NCI-H146 (cell line): ENCODE data around the gene FAM163A.

Experiments used
- DNase-seq: peaks from one replicate; lab custom pipeline; 2025; lab: John Stamatoyannopoulos, UW

FAM163A gene

DNA sequence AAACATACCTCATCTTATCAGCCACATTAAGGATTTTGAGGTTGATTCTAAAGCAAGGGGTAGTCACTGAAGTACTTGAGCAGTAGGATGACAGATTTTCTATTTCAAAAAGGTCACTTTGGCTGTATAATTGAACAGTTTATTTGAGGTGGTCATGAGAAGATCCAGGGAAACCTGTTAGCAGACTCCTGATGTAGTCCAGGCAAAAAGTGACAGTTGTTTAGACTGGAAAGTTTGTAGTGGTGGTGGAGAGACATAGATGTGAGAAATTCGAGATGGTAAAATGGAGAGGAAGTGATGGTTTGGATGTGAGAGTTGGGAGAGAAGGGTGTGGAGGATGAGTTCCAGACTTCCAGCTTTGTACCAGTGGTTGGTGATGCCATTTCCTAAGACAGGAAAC lies 7.5 kb downstream of the FAM163A start:
- DNase-seq: no peak

DNA sequence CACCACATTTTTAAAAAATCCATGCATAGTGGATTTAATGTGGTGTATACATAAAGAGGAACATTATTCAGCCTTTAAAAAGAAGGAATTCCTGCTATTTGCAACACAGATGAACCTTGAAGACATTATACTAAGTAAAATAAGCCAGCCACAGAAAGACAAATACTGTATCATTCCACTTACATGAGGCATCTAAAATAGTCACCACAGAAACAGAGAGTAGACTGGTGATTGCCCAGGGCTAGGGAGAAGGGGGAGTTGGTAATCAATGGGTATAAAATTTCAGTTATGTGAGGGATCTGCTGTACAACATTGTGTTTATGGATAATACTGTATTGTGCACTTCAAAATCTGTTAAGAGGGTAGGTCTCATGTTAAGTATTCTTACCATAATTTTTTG lies 10.0 kb downstream of the FAM163A start:
- no peak for DNase-seq

DNA sequence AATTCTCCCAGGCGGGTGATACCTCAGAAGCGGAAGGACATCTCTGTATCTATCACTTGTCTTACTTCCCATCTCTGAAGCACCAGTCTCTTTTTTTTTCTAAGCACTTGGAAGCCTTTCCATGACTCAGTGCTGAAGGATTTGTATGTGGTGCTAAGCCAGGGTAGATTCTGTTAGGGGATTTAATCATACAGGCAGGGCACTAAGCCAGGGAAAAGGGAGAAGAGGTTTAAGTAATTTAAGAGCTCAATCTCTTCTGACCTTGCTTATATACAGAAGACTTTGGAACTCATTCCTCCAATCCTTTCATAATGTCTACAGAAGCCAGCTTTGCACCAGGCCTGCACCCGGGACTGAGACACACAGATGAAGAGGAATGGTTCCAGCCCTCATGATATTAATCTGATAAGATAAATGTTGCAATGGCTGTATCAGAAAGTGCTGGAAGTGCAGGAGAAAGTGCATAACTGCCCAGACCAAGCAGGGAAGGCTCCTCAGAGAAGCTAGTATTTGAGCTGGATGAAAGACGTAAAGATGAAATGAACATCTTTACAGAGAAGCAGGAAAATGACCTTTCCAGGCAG lies 11.0 kb downstream of the FAM163A start:
- no peak for DNase-seq

DNA sequence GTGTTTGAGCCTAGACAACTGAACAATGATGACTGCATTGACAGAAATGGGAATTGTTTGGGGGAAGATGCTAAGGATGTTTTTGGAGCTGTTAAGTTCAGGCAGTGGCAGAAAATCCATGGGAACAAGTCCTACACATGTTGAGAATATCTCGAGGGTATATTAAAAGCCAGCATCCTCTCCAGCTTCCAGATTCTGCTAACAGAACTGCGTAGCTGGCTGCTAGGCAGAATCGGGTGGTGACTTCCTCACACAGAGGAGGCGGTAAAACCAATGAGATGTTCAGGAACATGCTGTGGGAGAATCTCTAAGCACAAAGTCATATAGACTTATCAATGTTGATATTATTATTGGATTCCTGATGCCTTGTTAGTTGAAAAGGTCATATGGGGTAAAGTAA lies 14.8 kb downstream of the FAM163A start:
- no peak for DNase-seq

DNA sequence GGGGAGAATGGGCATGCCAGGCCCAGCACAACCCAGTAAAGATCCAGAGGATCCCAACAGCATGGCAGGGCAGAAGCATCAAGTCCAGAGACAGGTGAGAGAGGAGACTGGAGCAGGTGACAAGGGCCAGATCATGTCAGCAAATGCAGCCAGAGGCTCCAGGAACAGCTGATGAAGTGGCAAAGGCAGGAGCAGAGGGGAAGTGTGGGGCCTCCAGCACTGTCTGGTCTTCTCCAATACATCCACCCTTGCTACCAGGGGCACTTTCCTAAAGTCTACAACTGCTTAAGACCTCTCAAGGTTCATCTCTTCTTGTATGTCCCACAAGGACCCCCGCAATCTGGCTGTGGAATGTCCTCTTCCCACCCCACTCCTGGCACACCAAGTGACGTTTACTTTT lies 17.4 kb downstream of the FAM163A start:
- no peak for DNase-seq

DNA sequence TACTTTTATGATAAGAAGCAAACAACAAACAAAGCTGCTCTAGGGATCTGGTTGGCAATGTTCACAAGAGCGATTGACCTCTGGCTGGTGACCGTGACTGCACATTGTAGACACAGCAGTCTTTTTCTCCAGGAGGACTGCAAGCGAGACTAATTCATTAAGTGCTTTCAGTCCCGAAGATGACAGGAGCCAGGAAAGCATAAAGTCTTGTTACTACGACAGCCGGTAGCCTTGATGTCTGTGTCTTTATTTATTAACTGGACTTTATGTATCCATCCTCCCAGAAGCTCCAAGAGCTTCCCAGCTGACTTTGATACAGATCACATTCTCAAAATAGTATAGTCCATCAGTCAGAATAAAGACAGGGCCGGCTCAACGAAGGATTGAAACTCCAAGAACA lies 18.2 kb downstream of the FAM163A start:
- no peak for DNase-seq

DNA sequence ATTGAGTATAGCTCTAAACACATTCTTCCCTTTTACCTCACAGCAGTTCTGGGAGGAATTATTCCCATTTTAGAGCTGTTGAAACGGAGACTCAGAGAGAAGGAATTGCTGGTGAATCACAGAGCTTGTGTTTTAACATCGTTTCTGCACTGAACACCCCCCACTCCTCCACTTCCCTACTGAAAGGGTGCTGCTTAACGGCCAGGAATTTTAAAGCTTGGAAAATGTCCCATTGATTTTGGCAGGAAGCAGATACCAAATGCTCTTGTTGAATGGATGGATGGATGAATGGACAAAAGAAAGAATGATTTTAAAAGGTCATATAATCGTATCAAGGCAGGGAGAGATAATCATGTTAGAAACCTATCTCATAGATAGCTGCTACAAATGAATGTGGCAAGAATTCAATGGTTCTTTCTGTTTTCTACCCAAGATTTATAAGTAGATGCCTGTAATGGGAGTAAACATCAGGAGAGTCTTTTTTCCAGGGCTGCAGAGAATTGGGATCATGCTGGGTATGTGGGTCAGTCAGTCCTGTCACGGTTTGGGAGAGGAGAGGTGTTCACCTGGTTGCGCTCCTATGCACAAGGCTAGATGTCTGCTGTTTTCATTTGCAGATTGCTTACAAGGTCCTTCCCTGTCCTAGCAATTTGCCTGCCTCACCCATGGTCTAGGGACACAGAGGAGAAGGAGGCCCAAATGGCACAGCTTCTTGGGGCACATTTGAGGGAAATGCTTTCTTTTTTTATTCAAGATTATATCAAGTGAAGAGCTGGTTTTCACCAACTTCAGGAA lies 19.0 kb downstream of the FAM163A start:
- no peak for DNase-seq

DNA sequence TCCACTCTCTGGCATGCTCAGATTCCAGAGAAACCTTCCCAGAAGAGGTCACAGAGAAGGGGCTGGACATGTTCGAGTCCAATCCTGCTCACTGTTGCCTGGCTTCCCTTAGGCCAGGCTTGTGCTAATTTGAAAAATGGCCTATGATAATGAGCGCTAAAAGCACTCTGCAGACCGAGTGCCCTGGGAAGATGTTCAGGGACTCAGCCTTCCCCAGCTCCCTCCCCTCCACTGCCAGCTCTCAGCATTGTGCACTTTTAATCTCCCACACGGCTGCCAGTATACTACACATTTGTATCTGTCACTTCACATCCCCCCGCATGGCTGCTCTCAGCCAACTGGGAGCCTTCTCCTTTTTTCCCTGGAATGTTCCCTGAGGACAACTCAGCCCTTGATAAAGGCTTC lies 24.1 kb downstream of the FAM163A start:
- no peak for DNase-seq

DNA sequence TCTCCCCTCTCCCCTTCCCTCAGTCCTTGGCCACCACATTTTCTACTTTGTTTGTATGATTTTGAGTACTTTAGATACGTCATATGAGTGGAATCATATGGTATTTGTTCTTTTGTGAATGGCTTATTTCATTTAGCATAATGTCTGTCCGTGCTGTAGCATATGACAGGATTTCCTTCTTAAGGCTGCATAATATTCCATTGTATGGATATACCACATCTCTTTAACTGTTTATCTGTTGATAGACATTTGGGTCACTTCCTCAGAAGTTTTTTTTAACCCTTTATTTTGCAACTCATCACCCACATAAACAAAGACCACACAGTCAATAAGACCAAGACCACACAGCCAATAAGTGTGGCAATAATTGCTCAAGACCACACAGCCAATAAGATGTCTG lies 24.9 kb downstream of the FAM163A start:
- DNase-seq: no peak

DNA sequence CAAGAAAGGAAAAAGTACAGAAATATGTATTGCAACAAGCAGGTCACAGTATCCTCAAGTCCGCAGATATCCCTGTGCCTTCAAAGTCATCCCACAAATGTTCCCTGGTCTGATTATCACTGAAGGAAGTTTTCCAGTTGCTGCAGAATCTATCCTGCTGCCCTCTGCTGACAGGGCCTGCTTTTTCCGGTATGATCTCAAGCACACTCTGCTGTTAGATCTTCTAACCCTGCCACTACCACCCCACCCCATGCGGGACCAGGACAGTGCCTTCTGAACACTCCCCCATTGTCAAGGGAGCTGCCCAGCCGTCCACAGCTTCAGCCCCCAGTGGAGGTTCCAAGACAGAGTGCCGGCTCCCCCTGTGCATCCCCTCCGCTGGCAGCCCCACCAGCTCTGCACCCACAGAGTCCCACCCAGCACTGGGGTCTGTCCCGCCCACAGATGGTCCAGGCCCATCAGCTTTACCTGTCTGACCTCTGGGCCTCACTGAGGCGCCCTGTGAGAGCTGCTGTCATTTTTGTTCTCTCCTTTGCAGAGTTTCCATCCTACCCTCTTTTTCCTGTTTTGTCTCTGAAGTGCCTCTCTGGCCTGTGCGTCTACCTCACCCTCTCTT lies 27.9 kb downstream of the FAM163A start:
- no peak for DNase-seq

DNA sequence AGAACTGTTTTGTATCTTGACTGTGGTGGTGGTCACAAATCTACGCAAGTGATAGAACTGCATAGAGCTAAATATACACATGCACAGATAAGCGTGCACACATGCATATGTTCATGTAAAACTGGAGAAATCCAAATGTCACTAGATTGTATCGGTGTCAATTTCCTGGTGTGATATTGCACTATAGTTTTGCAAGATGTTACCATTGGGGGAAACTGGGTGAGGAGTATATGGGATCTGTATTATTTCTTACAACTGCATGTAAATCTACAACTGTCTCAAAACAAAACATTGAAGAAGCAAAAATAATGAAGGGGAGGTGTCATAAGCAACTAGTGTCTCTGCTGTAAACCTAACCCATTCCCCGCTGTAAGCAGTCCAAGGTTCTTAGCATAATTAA lies 30.2 kb downstream of the FAM163A start:
- DNase-seq: no peak

DNA sequence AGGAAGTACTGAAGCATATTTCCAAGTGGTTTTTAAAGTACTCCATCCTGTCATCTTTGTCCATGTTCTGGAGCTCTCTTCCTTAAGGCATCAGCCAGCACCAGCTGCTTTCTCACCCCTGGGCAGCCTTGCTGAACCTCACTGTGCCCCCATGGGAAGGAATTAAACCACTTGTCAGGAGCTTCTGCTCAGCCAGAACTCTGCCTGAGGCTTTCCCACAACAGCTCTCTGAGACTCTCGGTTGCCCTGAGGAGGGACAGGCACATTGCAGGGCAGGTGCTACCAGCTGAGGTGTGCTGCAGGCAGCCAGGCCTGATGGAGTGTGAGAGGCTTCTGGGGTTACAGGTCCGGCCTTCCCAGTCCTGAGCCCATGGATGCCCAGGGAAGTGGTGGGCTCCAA lies 30.9 kb downstream of the FAM163A start:
- DNase-seq: no peak

DNA sequence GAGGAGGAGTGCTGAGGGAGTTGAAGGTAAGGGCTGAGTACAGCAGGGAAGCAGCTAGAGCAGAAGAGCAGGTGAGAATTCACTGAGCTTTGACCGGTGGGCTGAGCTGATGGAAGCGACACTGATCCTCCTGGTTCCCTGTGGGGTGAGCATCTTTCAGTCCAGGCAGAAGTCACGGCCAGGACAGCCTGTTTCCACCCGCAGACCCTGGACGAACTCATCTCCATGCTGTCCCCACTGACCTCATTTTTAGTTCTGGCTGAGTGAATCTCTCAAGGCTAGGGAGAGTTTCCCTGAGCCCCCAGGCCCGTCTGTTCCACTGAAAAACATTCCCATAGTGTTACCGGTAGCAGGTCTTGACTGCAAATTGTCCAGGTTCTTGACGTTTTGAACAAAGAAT lies 31.5 kb downstream of the FAM163A start:
- DNase-seq: no peak

DNA sequence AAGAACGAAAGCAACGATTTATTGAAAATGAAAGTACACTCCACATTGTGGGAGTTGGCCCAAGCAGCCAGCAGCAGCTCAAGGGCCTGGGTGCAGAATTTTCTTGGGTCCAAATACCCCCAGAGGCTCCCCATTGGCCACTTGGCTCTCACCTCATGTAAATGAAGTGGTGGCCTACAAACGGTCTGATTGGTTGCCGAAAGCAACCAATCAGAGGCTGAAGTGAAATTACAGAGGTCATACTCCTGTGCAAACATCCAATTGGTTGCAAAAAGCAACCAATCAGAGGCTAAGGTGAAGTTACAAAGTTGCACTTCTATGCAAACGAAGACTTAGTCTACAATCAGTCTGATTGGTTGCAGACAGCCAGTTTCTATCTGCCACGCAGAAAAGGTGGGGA lies 31.9 kb downstream of the FAM163A start:
- no peak for DNase-seq

DNA sequence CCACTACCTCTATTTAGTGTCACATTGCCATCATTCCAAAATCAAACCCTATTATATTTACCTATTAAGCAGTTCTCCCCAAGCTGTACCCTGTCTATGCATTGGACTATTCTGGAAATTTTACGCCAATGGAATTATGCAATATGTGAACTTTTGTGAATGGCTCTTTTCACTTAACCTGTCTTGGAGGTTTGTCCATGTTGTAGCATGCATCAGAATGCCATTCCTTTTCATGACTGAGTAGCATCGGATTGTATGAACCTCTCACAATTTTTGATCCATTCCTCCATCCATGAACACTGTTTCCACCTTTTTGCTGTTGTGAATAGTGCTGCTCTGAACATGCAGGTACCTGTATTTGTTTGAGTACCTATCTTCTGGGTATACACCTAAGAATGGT lies 33.7 kb downstream of the FAM163A start:
- DNase-seq: no peak

DNA sequence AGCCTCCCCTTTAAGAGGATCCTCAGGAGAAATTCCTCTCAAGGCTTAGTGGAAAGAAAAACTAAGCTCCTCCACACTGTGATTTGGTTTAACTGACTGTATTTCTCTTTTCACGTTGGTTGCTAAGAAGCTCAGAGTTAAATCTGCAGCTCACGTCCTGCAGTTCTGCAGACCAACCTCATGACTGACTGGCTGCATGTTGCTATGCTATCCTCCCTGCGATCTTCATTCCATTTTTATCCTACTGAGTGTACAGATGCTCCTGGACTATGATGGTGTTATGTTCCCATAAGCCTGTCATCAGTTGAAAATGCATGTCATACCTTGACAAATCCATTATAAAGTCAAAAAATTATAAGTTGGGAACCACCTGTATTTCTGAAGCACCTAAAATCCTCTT lies 34.6 kb downstream of the FAM163A start:
- no peak for DNase-seq

DNA sequence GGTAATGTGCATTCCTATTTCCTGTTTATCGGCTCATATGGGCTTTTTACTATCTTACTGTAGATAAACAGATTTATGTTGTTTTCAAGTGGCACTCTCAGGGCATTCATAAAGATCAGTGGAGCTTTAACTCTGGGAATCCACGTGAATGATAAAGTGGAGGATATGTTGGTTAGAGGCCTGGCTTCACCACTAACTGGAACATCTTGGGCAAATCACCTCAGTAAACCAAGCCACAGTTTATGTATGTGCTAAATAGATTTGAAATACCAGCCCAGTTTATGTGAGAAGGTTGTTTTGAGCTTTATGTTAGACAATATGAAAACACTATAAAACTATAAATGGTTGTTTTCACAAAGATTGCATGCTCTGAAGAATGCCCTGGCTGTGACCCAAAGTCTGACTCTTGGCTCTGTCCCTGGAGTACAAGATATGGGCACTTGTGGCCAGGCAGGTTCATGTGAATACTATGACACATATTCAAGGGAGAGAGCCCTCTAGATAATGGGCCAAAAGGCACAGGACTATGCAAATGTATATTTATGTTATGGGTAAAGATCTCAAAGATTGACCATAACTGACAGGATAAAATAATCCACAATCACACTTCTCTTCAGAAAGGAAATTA lies 36.7 kb downstream of the FAM163A start:
- DNase-seq: no peak

DNA sequence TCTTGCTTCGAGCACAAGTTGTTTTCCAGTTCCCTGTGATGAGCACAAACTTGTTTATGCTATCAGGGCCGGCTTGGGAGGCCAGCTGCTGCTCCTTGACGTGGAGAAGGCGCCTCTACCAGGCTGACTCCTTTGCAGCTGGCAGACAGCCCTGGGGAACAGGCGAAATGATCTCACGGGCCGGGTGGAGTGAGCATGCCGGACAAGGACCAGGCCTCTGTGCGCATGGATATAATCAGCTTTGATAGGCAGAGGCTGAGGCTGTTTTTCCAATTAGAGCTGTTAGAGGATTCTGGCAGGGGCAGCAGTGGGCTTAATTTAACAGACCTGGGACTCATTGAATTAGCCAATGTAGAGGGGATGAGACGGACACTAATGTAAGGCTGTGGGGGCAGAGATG lies 38.9 kb downstream of the FAM163A start:
- no peak for DNase-seq

DNA sequence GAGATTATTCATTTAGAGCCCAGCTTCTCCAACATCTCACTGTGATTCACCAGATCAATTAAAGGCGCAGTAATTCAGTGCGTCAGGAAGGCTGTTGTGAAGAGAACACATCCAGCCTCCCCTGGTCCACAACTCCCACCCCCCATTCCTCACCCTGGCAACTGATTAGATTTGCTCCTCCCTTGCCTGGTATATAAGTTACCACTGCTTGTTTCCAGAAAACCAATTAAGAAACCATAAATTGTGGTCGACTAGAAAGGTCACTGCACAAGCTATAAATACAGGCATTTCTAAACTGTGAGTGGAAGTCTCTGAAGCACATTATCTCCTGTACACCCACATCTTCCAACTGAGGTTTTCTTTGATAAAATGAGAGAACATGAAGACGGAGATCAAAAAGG lies 41.9 kb downstream of the FAM163A start:
- DNase-seq: no peak

DNA sequence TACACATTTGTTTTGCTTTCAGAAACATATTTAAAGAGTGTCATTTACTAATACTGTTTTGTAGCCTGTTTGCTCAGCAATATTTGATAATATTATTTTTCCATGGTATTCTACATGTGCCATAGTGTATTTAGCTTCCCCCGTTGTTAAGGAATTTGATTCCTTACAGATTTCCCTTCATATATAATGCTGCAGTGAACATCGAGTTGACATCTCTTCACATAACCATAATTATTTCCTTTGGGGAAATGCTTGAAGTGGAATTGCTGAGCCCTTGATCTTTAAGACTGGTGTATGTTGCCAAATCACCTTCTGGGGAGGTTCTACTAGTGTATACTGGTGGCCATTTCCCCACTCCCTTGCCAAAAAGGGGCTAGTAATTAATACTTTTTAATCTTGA lies 42.6 kb downstream of the FAM163A start:
- no peak for DNase-seq

DNA sequence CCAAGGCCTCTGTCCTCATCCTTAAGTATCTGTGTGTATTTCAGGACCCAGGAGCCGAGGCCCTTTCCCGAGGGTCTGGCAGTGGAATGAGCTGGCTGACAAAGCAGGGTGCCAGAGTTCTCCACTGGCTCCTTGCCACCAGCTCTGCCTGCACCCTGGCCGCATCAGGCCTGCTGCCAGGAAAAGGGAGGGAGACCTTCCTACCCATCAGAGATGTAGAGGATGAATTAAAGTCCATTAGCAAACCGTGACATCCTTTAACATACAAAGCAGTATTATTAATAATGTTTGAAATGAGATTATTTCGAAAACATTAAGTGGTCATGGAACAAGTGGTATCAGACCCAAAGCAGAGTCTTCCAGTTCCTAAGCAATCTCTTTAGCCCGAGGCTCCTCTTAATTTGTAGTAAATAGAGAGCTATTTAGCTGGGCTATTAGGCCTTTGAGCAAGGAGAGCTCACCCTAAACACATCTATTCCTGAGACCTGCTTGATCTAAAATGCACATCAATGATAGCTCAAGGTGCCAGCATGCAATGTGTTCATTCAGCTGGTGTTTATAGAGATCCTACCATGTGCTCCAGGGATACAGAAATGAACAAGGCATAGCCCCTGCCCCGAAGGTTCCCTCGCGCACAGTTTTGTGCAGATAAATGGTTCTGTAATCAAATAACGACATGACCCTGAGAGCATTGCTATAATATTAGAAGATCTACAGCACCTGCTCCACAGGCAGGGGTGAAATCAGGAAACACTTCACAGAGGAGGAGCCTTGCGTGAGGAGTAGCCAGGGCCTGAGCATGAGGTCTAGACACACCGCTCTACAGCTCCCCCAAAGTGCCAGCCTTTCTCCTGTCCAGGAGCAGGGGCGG lies 44.0 kb downstream of the FAM163A start:
- no peak for DNase-seq

DNA sequence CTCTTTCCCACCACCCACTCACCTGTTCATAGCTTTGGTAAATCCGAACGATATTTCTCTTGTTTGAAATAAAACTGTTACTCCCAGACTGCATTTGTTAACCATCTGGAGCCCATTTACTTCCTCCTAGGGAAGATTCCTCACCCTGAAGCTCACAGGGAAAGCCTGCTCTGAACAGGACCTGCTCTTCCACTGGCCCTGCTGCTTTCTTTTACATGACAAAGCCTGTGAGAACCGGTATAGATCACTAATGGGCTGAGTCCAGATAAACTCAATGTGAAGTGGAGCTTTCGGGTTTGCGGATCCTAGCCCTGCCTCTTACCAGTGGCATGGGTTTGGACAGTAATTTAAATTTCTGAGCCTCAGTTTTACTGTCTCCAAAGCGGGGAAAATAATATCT lies 45.2 kb downstream of the FAM163A start:
- DNase-seq: no peak
